Peyer's patch (tissue), 4 donors: ENCODE data around the gene ERCC2. TPM values are rescaled to one million over a fixed set of nuclear protein-coding genes. Genes with fewer than 3 reads are reported as not detected.

Experiments used
- DNase-seq, 3 donors: peaks; one replicate each; pipeline ENCODE4 v3.0.0-alpha.2; 2017 to 2019
- H3K27ac ChIP-seq, 4 donors: fragments of 200-600 bp; sonication (generic); one replicate each; pipeline ENCODE4 v1.5.1; 2016 to 2019
- H3K27me3 ChIP-seq, 2 donors: fragments of 200-600 bp; sonication (generic); one replicate each; pipeline ENCODE4 v1.5.1; 2019
- H3K36me3 ChIP-seq, 3 donors: fragments of 200-600 bp; sonication (generic); one replicate each; pipeline ENCODE4 v1.5.1; 2016 to 2019
- H3K4me1 ChIP-seq, 4 donors: fragments of 200-600 bp; sonication (generic); one replicate each; pipeline ENCODE4 v1.5.1; 2016 to 2019
- H3K4me3 ChIP-seq, 4 donors: fragments of 200-600 bp; sonication (generic); 1 replicate in 3 of 4; 2 replicates in 1 of 4; pipeline ENCODE4 v1.5.1; 2016 to 2019; ENCODE audit warnings: mild to moderate bottlenecking in 1 of 4
- H3K9me3 ChIP-seq, 4 donors: fragments of 200-600 bp; sonication (generic); one replicate each; pipeline ENCODE4 v1.5.1; 2016 to 2019; ENCODE audit warnings: mild to moderate bottlenecking in 1 of 4
- CTCF ChIP-seq, 6 experiments: fragments of 450-650 bp in 4 of 6; fragments of 200-600 bp in 2 of 6; sonication (generic) in 1 of 6; IDR thresholded peaks; one replicate each; pipeline ENCODE4 v1.5.1; 2017 to 2019; ENCODE audit warnings: antibody characterized with exemption in 6 of 6, mild to moderate bottlenecking in 3 of 6, moderate library complexity in 1 of 6
- POLR2A ChIP-seq, 2 donors: fragments of 450-650 bp; IDR thresholded peaks; one replicate each; pipeline ENCODE4 v1.5.1; 2017; ENCODE audit warnings: antibody characterized with exemption in 2 of 2, mild to moderate bottlenecking in 2 of 2, moderate library complexity in 2 of 2
- total RNA-seq, 4 donors: library from RNA; depleted of rRNA; stranded (reverse); fragments of >200 nt; gene quantifications; one replicate each; pipeline ENCODE4 v1.1.0, GENCODE V29; 2016

Gene ERCC2
- total RNA-seq, 4 donors from 2014 or later = 12.3 to 23.9 (median 14.3) TPM

GRCh38 chr19:45305421-45305820, 65.0 kb downstream of the ERCC2 start:
- Histone ChIP-seq H3K27ac (no peak overlapping the region), H3K36me3 (no peaks in the 10 kb centered on the region), H3K4me3 (no peak overlapping the region), H3K4me1 (no peaks in the 10 kb centered on the region), H3K9me3 (no peaks in the 10 kb centered on the region), H3K27me3 (no peaks in the 10 kb centered on the region)
- no peak for TF ChIP-seq CTCF (IDR thresholded peaks at IDR 0.05)
- no peak for TF ChIP-seq POLR2A (IDR thresholded peaks at IDR 0.05)
- no peak for DNase-seq

GRCh38 chr19:45305007-45305406, 65.4 kb downstream of the ERCC2 start:
- TF ChIP-seq POLR2A (IDR thresholded peaks at IDR 0.05) = no peak
- TF ChIP-seq CTCF (IDR thresholded peaks at IDR 0.05) = no peak
- Histone ChIP-seq H3K4me3 (no peak overlapping the region), H3K27ac (no peak overlapping the region), H3K4me1 (no peaks in the 10 kb centered on the region), H3K27me3 (no peaks in the 10 kb centered on the region), H3K36me3 (no peaks in the 10 kb centered on the region), H3K9me3 (no peaks in the 10 kb centered on the region)
- no peak for DNase-seq

- no peaks in the 10 kb centered on the region for H3K27me3 ChIP-seq
- TF ChIP-seq POLR2A (IDR thresholded peaks at IDR 0.05) = no peak
- no peak for TF ChIP-seq CTCF (IDR thresholded peaks at IDR 0.05)
- H3K4me3 ChIP-seq = no peak overlapping the region
- no peaks in the 10 kb centered on the region for H3K4me1 ChIP-seq
- DNase-seq = no peak
- no peaks in the 10 kb centered on the region for H3K36me3 ChIP-seq
- no peak overlapping the region for H3K27ac ChIP-seq
- no peaks in the 10 kb centered on the region for H3K9me3 ChIP-seq
These were observed 66.0 kb downstream of the ERCC2 start for GRCh38 chr19:45304141-45304926.

- H3K27me3 ChIP-seq = no peaks in the 10 kb centered on the region
- H3K27ac ChIP-seq = no peak overlapping the region
- no peaks in the 10 kb centered on the region for H3K36me3 ChIP-seq
- H3K4me1 ChIP-seq = no peaks in the 10 kb centered on the region
- no peaks in the 10 kb centered on the region for H3K9me3 ChIP-seq
- H3K4me3 ChIP-seq = no peak overlapping the region
- no peak for DNase-seq
- TF ChIP-seq CTCF (IDR thresholded peaks at IDR 0.05) = no peak
- no peak for TF ChIP-seq POLR2A (IDR thresholded peaks at IDR 0.05)
These were observed 66.9 kb downstream of the ERCC2 start for GRCh38 chr19:45303269-45304060.

GRCh38 chr19:45302416-45302815, 68.0 kb downstream of the ERCC2 start:
- Histone ChIP-seq H3K36me3 (peaks cover 0 to 4% (median 0%) of the 10 kb centered on the region in 3 donors), H3K4me3 (no peak overlapping the region), H3K27me3 (no peaks in the 10 kb centered on the region), H3K4me1 (no peaks in the 10 kb centered on the region), H3K9me3 (no peaks in the 10 kb centered on the region), H3K27ac (no peak overlapping the region)
- DNase-seq = no peak
- TF ChIP-seq POLR2A (IDR thresholded peaks at IDR 0.05) = no peak
- TF ChIP-seq CTCF (IDR thresholded peaks at IDR 0.05) = no peak

Other genes starting within 250 kb of the ERCC2 start
- gene NKPD1, start 209.6 kb downstream of the ERCC2 start, total RNA-seq = under 1 TPM in 2 of 4 donors, not detected in 2; 0.35 to 0.40 TPM
- gene TRAPPC6A, start 192.3 kb downstream of the ERCC2 start, total RNA-seq = 10 to 100 TPM; 11.4 to 58.6 (median 21.6) TPM
- 10 to 100 TPM in 2 of 4 donors, 1 to 10 TPM in 2; 6.6 to 18.0 (median 10.3) TPM for gene BLOC1S3, start 191.8 kb downstream of the ERCC2 start, total RNA-seq
- 1 to 10 TPM; 1.5 to 8.3 (median 1.5) TPM for gene EXOC3L2, start 125.2 kb downstream of the ERCC2 start, total RNA-seq
- 10 to 100 TPM in 3 of 4 donors, 1 to 10 TPM in 1; 8.1 to 63.5 (median 23.4) TPM for gene MARK4, start 119.3 kb downstream of the ERCC2 start, total RNA-seq
- not detected for gene CKM, start 47.7 kb downstream of the ERCC2 start, total RNA-seq
- gene KLC3, start 29.8 kb downstream of the ERCC2 start, total RNA-seq = not detected
- 10 to 100 TPM; 16.5 to 53.9 (median 36.2) TPM for gene PPP1R13L, start 34.5 kb upstream of the ERCC2 start, total RNA-seq
- 10 to 100 TPM in 1 of 4 donors, 1 to 10 TPM in 2, under 1 TPM in 1; 0.88 to 10.7 (median 2.5) TPM for gene POLR1G, start 36.1 kb upstream of the ERCC2 start, total RNA-seq
- gene ERCC1, start 53.3 kb upstream of the ERCC2 start, total RNA-seq = 10 to 100 TPM; 39.9 to 69.3 (median 52.5) TPM
- gene FOSB, start 97.4 kb upstream of the ERCC2 start, total RNA-seq = 10 to 100 TPM in 2 of 4 donors, 1 to 10 TPM in 1, under 1 TPM in 1; 0.85 to 56.1 (median 9.6) TPM
- gene RTN2, start 126.5 kb upstream of the ERCC2 start, total RNA-seq = 10 to 100 TPM in 1 of 4 donors, 1 to 10 TPM in 2, under 1 TPM in 1; 0.53 to 42.1 (median 4.3) TPM
- gene PPM1N, start 127.9 kb upstream of the ERCC2 start, total RNA-seq = 1 to 10 TPM in 2 of 4 donors, not detected in 2; 1.5 to 1.7 TPM
- 100 to 1,000 TPM in 3 of 4 donors, 10 to 100 TPM in 1; 81.7 to 123 (median 112) TPM for gene VASP, start 136.9 kb upstream of the ERCC2 start, total RNA-seq
- gene OPA3, start 214.2 kb upstream of the ERCC2 start, total RNA-seq = 10 to 100 TPM in 3 of 4 donors, 1 to 10 TPM in 1; 5.0 to 26.6 (median 13.6) TPM
- gene GPR4, start 231.6 kb upstream of the ERCC2 start, total RNA-seq = 1 to 10 TPM in 2 of 4 donors, under 1 TPM in 2; 0.18 to 3.4 (median 1.7) TPM